HepG2 (cell line): ENCODE measurements around the gene RAD51D. TPM values are rescaled to one million over a fixed set of nuclear protein-coding genes. Genes with fewer than 3 reads are reported as not detected.

Source experiments
- ATF1 ChIP-seq: IDR thresholded peaks from 2 replicates; pipeline ENCODE4 v1.6.1; 2016; ENCODE audit warnings: mild to moderate bottlenecking, control low read depth
- HNRNPH1 ChIP-seq: fragments of 200-400 bp; formaldehyde crosslinking; optimal IDR thresholded peaks from 2 replicates; pipeline ENCODE3; 2017; ENCODE audit warnings: mild to moderate bottlenecking, low read depth, low read length
- HOXA3 ChIP-seq: sonication (generic); formaldehyde crosslinking; IDR thresholded peaks from 2 replicates; pipeline ENCODE4 v1.5.0; 2020; ENCODE audit warnings: missing genetic modification reagents
- IRF2 ChIP-seq: IDR thresholded peaks from 2 replicates; pipeline ENCODE4 v1.6.1; 2018; ENCODE audit warnings: missing genetic modification reagents, missing compliant biosample characterization
- MED13 ChIP-seq: sonication (generic); formaldehyde crosslinking; IDR thresholded peaks from 2 replicates; pipeline ENCODE4 v1.5.0; 2020; ENCODE audit warnings: missing genetic modification reagents
- MYNN ChIP-seq: sonication (generic); formaldehyde crosslinking; IDR thresholded peaks from 2 replicates; pipeline ENCODE4 v1.4.0; 2020; ENCODE audit warnings: mild to moderate bottlenecking, low read depth, missing genetic modification reagents
- NCOA2 ChIP-seq: sonication (generic); formaldehyde crosslinking; IDR thresholded peaks from 2 replicates; pipeline ENCODE4 v1.8.0; 2022; ENCODE audit warnings: inconsistent platforms
- NFIB ChIP-seq: sonication (generic); formaldehyde crosslinking; IDR thresholded peaks from 2 replicates; pipeline ENCODE4 v1.9.0; 2021; ENCODE audit warnings: missing genetic modification reagents, mild to moderate bottlenecking, borderline replicate concordance
- POLR2AphosphoS2 ChIP-seq: IDR thresholded peaks from 2 replicates; pipeline ENCODE4 v1.6.1; 2011; ENCODE audit warnings: low read depth, low read length, improper control_type of control experiment
- RAD51 ChIP-seq: fragments of 450-650 bp; IDR thresholded peaks from 2 replicates; pipeline ENCODE4 v1.6.1; 2016; ENCODE audit warnings: borderline replicate concordance
- RBM39 ChIP-seq: fragments of 200-400 bp; formaldehyde crosslinking; IDR thresholded peaks from one replicate; pipeline ENCODE4 v1.6.1; 2018; ENCODE audit warnings: antibody characterized with exemption, mild to moderate bottlenecking, low read depth, low read length; ENCODE audit not compliant: poor library complexity, severe bottlenecking
- SRSF9 ChIP-seq: fragments of 200-400 bp; formaldehyde crosslinking; IDR thresholded peaks from 2 replicates; pipeline ENCODE4 v1.6.1; 2018; ENCODE audit warnings: borderline replicate concordance, mild to moderate bottlenecking, low read depth, low read length; ENCODE audit not compliant: insufficient read depth, poor library complexity, severe bottlenecking
- TMF1 ChIP-seq: sonication (generic); formaldehyde crosslinking; IDR thresholded peaks from 2 replicates; pipeline ENCODE4 v1.8.1; 2022; ENCODE audit warnings: low read depth, missing genetic modification reagents
- ZBTB38 ChIP-seq: sonication (generic); formaldehyde crosslinking; IDR thresholded peaks from 2 replicates; pipeline ENCODE4 v1.5.1; 2020; ENCODE audit warnings: mild to moderate bottlenecking, missing genetic modification reagents
- ZIK1 ChIP-seq: sonication (generic); formaldehyde crosslinking; IDR thresholded peaks from 2 replicates; pipeline ENCODE4 v1.5.0; 2020; ENCODE audit warnings: mild to moderate bottlenecking, low read depth, missing genetic modification reagents, borderline replicate concordance
- ZNF337 ChIP-seq: sonication (generic); formaldehyde crosslinking; IDR thresholded peaks from 2 replicates; pipeline ENCODE4 v1.5.1; 2020; ENCODE audit warnings: missing genetic modification reagents, low read depth, mild to moderate bottlenecking, borderline replicate concordance
- ZNF841 ChIP-seq: sonication (generic); formaldehyde crosslinking; IDR thresholded peaks from 2 replicates; pipeline ENCODE4 v1.8.1; 2023; ENCODE audit warnings: missing genetic modification reagents, borderline replicate concordance
- polyA plus RNA-seq, 8 experiments: library from polyadenylated mRNA; depleted of rRNA in 3 of 8; stranded (reverse) in 7 of 8; unstranded in 1 of 8; fragments of >200 nt; fragmentation: Illumina TruSeq in 4 of 8; extraction: Trizol in 4 of 8; gene quantifications; 2 replicates each; pipeline versions ENCODE4 v1.2.1 to v1.2.3, GENCODE V29; 2011 to 2016; ENCODE audit warnings: low read depth in 4 of 8, missing spikeins in 1 of 8, mixed read lengths in 1 of 8; ENCODE audit not compliant: insufficient read depth in 1 of 8
- total RNA-seq, 5 experiments: library from RNA; depleted of rRNA; stranded (reverse); fragments of >200 nt; fragmentation: Illumina TruSeq; extraction: Trizol; gene quantifications; 2 replicates each; pipeline ENCODE4 v1.2.3, GENCODE V29; 2016; ENCODE audit warnings: low read depth in 1 of 5
- TF ChIP-seq, protein P1 (sequence below): sonication (generic); formaldehyde crosslinking; IDR thresholded peaks from 2 replicates; pipeline ENCODE4 v1.5.0; 2020; ENCODE audit warnings: mild to moderate bottlenecking, low read depth, missing genetic modification reagents, borderline replicate concordance
- TF ChIP-seq, protein P2 (sequence below): sonication (generic); formaldehyde crosslinking; IDR thresholded peaks from 2 replicates; pipeline ENCODE4 v1.5.0; 2020; ENCODE audit warnings: mild to moderate bottlenecking, missing genetic modification reagents
- TF ChIP-seq, protein P3 (sequence below): sonication (generic); formaldehyde crosslinking; IDR thresholded peaks from 2 replicates; pipeline ENCODE4 v1.5.0; 2020; ENCODE audit warnings: missing genetic modification reagents, mild to moderate bottlenecking, borderline replicate concordance
- TF ChIP-seq, protein P4 (sequence below): sonication (generic); formaldehyde crosslinking; IDR thresholded peaks from 2 replicates; pipeline ENCODE4 v1.4.0; 2020; ENCODE audit warnings: mild to moderate bottlenecking, missing genetic modification reagents
- TF ChIP-seq, protein P5 (sequence below): sonication (generic); formaldehyde crosslinking; conservative IDR thresholded peaks from 2 replicates; pipeline ENCODE4 v1.4.0; 2020; ENCODE audit warnings: missing genetic modification reagents

Gene RAD51D
- total and polyA plus RNA-seq, 2 of the 13 experiments (the other 11 are each of a cell fraction or from before 2014, with no cell fraction given) = 6.7 to 13.1 TPM

DNA sequence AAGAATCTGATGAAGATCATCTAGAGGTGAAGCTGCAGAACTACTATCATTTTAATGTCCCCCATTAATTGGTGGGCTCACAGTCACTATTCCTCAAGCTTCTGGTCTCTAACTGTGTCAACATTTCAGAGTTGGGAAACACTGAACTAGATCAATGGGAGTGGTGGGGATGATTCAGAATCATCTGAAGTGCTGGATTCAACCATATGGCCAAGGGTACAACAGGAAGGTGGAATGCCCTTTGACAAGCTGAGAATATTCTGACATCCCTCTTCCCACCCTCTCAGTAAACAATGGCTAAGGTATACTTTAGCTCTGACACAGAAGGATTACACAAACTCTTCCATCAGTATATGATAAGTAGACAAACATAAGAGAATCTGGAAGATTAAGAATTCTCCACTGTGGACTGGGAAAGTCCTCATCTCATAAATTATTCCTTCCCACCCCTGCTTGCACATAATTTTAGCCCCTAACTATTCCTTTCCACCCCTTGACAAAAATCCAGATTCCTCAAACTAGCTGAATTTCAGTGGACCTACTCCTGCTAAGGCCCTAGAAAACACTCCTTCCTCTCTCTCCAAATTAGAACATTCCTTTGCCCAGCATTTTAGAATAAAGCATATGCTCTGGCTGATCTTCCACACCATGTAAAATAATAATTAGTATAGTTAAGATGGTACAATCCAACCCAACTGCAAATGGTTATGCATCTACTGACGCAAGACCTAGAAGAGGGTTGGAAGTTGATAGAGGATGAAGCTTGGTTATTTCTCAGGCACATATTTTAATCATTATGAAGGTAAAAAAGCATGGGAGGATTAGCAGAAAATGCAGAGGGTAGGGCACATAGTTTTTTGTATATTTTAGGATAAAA lies 39.9 kb downstream of the RAD51D start (continued):
- no peak for TF ChIP-seq ZNF337 (CRISPR knock-in tag)
- TF ChIP-seq, protein P1, sequence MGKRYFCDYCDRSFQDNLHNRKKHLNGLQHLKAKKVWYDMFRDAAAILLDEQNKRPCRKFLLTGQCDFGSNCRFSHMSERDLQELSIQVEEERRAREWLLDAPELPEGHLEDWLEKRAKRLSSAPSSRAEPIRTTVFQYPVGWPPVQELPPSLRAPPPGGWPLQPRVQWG (CRISPR knock-in tag) = no peak
- TF ChIP-seq, protein P2, sequence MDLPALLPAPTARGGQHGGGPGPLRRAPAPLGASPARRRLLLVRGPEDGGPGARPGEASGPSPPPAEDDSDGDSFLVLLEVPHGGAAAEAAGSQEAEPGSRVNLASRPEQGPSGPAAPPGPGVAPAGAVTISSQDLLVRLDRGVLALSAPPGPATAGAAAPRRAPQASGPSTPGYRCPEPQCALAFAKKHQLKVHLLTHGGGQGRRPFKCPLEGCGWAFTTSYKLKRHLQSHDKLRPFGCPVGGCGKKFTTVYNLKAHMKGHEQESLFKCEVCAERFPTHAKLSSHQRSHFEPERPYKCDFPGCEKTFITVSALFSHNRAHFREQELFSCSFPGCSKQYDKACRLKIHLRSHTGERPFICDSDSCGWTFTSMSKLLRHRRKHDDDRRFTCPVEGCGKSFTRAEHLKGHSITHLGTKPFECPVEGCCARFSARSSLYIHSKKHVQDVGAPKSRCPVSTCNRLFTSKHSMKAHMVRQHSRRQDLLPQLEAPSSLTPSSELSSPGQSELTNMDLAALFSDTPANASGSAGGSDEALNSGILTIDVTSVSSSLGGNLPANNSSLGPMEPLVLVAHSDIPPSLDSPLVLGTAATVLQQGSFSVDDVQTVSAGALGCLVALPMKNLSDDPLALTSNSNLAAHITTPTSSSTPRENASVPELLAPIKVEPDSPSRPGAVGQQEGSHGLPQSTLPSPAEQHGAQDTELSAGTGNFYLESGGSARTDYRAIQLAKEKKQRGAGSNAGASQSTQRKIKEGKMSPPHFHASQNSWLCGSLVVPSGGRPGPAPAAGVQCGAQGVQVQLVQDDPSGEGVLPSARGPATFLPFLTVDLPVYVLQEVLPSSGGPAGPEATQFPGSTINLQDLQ = no peak
- TF ChIP-seq, protein P3, sequence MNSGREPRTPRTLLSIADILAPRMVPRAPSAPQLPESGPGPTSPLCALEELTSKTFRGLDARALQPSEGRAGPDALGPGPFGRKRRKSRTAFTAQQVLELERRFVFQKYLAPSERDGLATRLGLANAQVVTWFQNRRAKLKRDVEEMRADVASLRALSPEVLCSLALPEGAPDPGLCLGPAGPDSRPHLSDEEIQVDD (CRISPR knock-in tag) = no peak
- TF ChIP-seq ZBTB38 (CRISPR knock-in tag) = no peak
- TF ChIP-seq, protein P4, sequence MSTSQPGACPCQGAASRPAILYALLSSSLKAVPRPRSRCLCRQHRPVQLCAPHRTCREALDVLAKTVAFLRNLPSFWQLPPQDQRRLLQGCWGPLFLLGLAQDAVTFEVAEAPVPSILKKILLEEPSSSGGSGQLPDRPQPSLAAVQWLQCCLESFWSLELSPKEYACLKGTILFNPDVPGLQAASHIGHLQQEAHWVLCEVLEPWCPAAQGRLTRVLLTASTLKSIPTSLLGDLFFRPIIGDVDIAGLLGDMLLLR = no peak
- no peak for TF ChIP-seq RAD51
- peak; percentile 51; the same call in 1 of the 2 replicates for TF ChIP-seq NCOA2 (CRISPR knock-in tag)
- no peak for TF ChIP-seq TMF1
- TF ChIP-seq IRF2 = peak; percentile 47
- no peak for TF ChIP-seq SRSF9
- peak; percentile 50; the same call in 1 of the 2 replicates for TF ChIP-seq ATF1 (CRISPR knock-in tag)
- TF ChIP-seq MED13 (CRISPR knock-in tag) = no peak
- TF ChIP-seq ZIK1 (CRISPR knock-in tag) = no peak
- TF ChIP-seq ZNF841 (CRISPR knock-in tag) = no peak
- TF ChIP-seq NFIB (CRISPR knock-in tag) = no peak
- TF ChIP-seq HOXA3 (CRISPR knock-in tag) = peak; percentile 28; the same call in 1 of the 2 replicates
- TF ChIP-seq RBM39 = no peak
- no peak for TF ChIP-seq HNRNPH1
- TF ChIP-seq MYNN (CRISPR knock-in tag) = no peak
- TF ChIP-seq, protein P5, sequence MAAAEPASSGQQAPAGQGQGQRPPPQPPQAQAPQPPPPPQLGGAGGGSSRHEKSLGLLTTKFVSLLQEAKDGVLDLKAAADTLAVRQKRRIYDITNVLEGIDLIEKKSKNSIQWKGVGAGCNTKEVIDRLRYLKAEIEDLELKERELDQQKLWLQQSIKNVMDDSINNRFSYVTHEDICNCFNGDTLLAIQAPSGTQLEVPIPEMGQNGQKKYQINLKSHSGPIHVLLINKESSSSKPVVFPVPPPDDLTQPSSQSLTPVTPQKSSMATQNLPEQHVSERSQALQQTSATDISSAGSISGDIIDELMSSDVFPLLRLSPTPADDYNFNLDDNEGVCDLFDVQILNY (CRISPR knock-in tag) = no peak
- no peak for TF ChIP-seq POLR2AphosphoS2
